Right lobe of liver (tissue), 6 donors: ENCODE measurements around the gene GLIS1. TPM values are rescaled to one million over a fixed set of nuclear protein-coding genes. Genes with fewer than 3 reads are reported as not detected.

Experiments
- ATAC-seq, 4 donors: fragments of 200-7000 bp; cut with Tn5 transposase; one replicate each; pipeline ENCODE4 v1.9.1; 2020; ENCODE audit warnings: mild to moderate bottlenecking in 4 of 4, moderate library complexity in 4 of 4
- DNase-seq, 3 donors: peaks; one replicate each; pipeline ENCODE4 v3.0.0-alpha.2; 2020
- H3K27ac ChIP-seq, 3 donors: fragments of 200-600 bp; one replicate each; pipeline ENCODE4 v1.8.0; 2022
- H3K27me3 ChIP-seq, 2 donors: fragments of 200-600 bp; one replicate each; pipeline ENCODE4 v1.8.0; 2022
- H3K36me3 ChIP-seq, 4 donors: fragments of 200-600 bp; sonication (generic) in 1 of 4; one replicate each; pipeline versions ENCODE4 v1.5.1 to v1.8.0; 2017 to 2022; ENCODE audit warnings: control low read depth in 1 of 4
- H3K4me1 ChIP-seq, 4 donors: fragments of 200-600 bp; sonication (generic) in 1 of 4; one replicate each; pipeline versions ENCODE4 v1.5.1 to v1.8.0; 2017 to 2022; ENCODE audit warnings: control low read depth in 1 of 4
- H3K4me3 ChIP-seq, 3 donors: fragments of 200-600 bp; one replicate each; pipeline ENCODE4 v1.8.0; 2022
- H3K9me3 ChIP-seq, 4 donors: fragments of 200-600 bp; sonication (generic) in 1 of 4; one replicate each; pipeline versions ENCODE4 v1.5.1 to v1.8.0; 2017 to 2022; ENCODE audit warnings: control low read depth in 1 of 4
- POLR2A ChIP-seq: fragments of 450-650 bp; IDR thresholded peaks from one replicate; pipeline ENCODE4 v1.6.1; 2017; ENCODE audit warnings: antibody characterized with exemption, mild to moderate bottlenecking
- WGBS: methylation state at CpG from one replicate; pipeline ENCODE4 v1.1.6; 2018; ENCODE audit warnings: low coverage, low lambda C conversion rate; ENCODE audit not compliant: insufficient coverage; ENCODE audit errors: missing lambda C conversion rate; 5-methylcytosine and 5-hydroxymethylcytosine counted together
- intact Hi-C, 2 donors: fragments of 100-400 bp; cut with DNase I; formaldehyde crosslinking; loops; one replicate each; pipeline versions ENCODE4 v1.11.2 to v1.14.1; 2022
- total RNA-seq, 6 experiments: library from RNA; depleted of rRNA in 2 of 6; stranded (reverse); fragments of >200 nt in 2 of 6; fragmentation: NEBNext Ultra II Directional in 3 of 6; extraction: Animal tissue kit (Norgen Biotek cat#: 25700) in 3 of 6; gene quantifications; one replicate each; pipeline versions ENCODE4 v1.1.0 to v1.2.4, GENCODE V29; 2016 to 2023
- TF ChIP-seq, protein P1 (sequence below), 4 donors: fragments of 200-600 bp in 3 of 4; fragments of 450-650 bp in 1 of 4; IDR thresholded peaks; one replicate each; pipeline versions ENCODE4 v1.5.1 to v1.8.0; 2016 to 2022; ENCODE audit warnings: antibody characterized with exemption in 4 of 4, mild to moderate bottlenecking in 2 of 4
- donor health status: DM: no; HTN: yes; CAD: no.
- donor health status: DM: no; HTN: no; CAD: no.
- donor health status: DM: no; HTN: no; CAD: no.
- donor health status: DM: no; HTN: yes; CAD: no.
- donor health status: DM: no; HTN: yes; CAD: no.

Gene GLIS1
- total RNA-seq, 6 experiments from 2014 or later: not detected

DNA sequence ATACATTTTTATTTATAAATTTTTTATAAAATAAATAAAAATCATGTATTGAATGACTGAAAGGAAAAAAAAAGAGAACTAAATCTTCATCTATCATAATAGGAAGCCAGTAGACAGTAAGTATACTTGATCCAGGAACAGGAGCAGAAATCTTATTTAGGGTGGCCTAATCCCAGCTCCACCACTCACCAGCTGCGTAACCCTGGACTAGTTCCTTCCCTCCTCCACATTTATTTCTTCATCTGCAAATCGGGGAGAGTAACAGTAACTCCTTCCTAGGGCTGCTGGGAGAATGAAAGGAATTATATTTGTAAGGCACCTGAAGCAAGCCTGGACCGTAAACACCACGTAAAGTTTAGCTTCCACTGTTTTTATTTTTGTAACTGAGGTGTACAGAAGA, 17.9 kb downstream of the GLIS1 start:
- H3K36me3 ChIP-seq: no peaks in the 10 kb centered on the region
- DNase-seq: no peak
- H3K4me1 ChIP-seq: no peaks in the 10 kb centered on the region
- no peaks in the 10 kb centered on the region for H3K27me3 ChIP-seq
- H3K27ac ChIP-seq: no peak overlapping the region
- no peaks in the 10 kb centered on the region for H3K9me3 ChIP-seq
- no peak overlapping the region for H3K4me3 ChIP-seq
- ATAC-seq: no peak
- intact Hi-C loops: no loop called here
- WGBS: 72% methylated on average over 4 of the region's 4 CpGs
- no peak for TF ChIP-seq POLR2A
- TF ChIP-seq, protein P1, sequence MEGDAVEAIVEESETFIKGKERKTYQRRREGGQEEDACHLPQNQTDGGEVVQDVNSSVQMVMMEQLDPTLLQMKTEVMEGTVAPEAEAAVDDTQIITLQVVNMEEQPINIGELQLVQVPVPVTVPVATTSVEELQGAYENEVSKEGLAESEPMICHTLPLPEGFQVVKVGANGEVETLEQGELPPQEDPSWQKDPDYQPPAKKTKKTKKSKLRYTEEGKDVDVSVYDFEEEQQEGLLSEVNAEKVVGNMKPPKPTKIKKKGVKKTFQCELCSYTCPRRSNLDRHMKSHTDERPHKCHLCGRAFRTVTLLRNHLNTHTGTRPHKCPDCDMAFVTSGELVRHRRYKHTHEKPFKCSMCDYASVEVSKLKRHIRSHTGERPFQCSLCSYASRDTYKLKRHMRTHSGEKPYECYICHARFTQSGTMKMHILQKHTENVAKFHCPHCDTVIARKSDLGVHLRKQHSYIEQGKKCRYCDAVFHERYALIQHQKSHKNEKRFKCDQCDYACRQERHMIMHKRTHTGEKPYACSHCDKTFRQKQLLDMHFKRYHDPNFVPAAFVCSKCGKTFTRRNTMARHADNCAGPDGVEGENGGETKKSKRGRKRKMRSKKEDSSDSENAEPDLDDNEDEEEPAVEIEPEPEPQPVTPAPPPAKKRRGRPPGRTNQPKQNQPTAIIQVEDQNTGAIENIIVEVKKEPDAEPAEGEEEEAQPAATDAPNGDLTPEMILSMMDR (IDR thresholded peaks at IDR 0.05): no peak

DNA sequence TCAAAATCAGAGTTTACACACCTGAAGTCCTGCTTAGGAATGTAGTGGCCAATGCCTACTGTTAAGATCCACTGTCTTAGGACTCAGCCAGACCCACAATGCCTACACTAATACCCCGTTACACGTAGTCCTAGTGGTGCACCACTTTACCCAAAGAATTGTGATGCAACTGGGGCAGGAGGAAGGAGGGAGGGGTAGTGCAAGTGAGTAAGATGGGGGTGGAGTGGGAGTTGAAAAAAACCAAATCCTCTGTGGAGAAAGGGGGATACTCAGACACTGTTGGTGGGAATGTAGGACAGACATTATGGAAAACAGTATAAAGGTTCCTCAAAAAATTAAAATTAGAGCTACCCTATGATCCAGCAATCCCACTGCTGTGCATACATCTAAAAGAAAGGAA, 19.5 kb downstream of the GLIS1 start:
- intact Hi-C loops: no loop called here
- 44% methylated on average over 2 of the region's 2 CpGs for WGBS
- no peak for ATAC-seq
- Histone ChIP-seq H3K4me1 (no peaks in the 10 kb centered on the region), H3K27ac (no peak overlapping the region), H3K36me3 (no peaks in the 10 kb centered on the region), H3K27me3 (no peaks in the 10 kb centered on the region), H3K4me3 (no peak overlapping the region), H3K9me3 (no peaks in the 10 kb centered on the region)
- no peak for DNase-seq
- TF ChIP-seq, protein P1 (IDR thresholded peaks at IDR 0.05): no peak
- TF ChIP-seq POLR2A: no peak

DNA sequence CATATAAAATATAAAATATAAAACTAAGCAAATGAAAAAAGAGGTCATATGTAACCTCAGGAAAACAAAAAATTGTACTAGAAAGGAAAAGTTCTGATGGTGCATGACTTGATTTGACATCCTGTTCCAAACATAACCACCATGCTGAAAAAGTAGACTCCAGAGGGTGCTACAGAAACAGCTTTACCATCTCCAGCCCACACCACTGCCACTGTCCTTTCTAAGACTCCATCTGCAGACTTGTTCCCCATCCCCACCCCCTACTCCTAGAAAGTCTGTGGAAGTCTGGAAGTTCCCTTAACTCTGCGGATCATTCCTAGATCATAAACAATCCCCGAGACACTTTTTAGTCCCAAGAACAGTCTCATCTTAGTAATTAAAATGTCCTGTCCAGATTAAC, 20.5 kb downstream of the GLIS1 start:
- ATAC-seq (no peak), DNase-seq (no peak)
- Histone ChIP-seq H3K27me3 (no peaks in the 10 kb centered on the region), H3K27ac (no peak overlapping the region), H3K36me3 (no peaks in the 10 kb centered on the region), H3K4me3 (no peak overlapping the region), H3K9me3 (no peaks in the 10 kb centered on the region), H3K4me1 (no peaks in the 10 kb centered on the region)
- TF ChIP-seq, protein P1 (IDR thresholded peaks at IDR 0.05): no peak
- no peak for TF ChIP-seq POLR2A
- WGBS: 54% methylated on average over 2 of the region's 2 CpGs
- intact Hi-C loops: no loop called here

DNA sequence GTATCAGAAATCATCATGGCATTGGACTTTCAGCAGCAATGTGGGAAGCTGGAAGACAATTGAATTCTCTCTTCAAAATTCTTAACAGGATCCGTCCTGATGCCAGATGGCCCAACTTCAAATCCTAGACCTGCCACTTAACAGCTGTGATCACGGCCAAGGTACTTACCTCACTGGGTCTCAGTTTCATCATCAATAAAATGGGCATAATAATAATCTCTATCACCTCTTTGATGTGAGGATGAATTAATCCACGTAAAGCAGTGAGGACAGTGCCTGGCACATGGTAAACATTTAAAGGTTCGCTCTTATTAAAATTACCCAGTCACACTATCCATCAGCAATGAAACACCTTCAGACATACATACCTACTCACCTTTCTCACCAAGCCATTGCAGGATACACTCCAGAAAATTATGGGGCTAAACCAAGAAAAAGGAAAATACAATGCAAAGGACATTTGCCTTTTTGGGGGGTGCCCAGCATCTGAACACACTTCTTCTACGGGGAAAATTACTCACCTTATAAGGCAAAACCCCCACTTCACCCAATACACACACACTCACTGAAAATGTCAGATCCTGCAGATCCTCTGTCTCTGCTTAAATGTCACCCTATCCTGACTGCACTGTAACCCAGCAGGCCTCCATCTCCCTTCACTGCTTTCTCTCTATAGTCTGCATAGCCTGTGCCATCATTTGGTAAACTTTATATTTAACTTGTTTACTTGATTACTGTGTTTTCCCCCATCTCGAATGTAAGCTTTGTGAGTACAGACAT, 21.7 kb downstream of the GLIS1 start:
- DNase-seq: no peak
- Histone ChIP-seq H3K9me3 (no peaks in the 10 kb centered on the region), H3K4me3 (no peak overlapping the region), H3K27ac (no peak overlapping the region), H3K36me3 (no peaks in the 10 kb centered on the region), H3K27me3 (no peaks in the 10 kb centered on the region), H3K4me1 (no peaks in the 10 kb centered on the region)
- no peak for TF ChIP-seq POLR2A
- TF ChIP-seq, protein P1 (IDR thresholded peaks at IDR 0.05): no peak
- intact Hi-C loops: no loop called here
- ATAC-seq: no peak
- 63% methylated on average over 5 of the region's 6 CpGs for WGBS
